WI38 (cell line): ENCODE data around the gene PIGR.

Experiments used
- H3K4me3 ChIP-seq: 2 replicates; pipeline ENCODE4 v1.5.1; 2011; ENCODE audit warnings: low read depth, mild to moderate bottlenecking, control low read depth, low read length
- CTCF ChIP-seq: IDR thresholded peaks from 2 replicates; pipeline ENCODE4 v1.5.1; 2012; ENCODE audit warnings: low read depth, mild to moderate bottlenecking, control low read depth, low read length

PIGR gene

GRCh38 chr1:206970446-206970845, 24.2 kb upstream of the PIGR start, which contains the start of gene FCAMR:
TSS of gene FCAMR (minus strand) at chr1:206970460. CDS start at chr1:206970125, 335 bp downstream.
- no peak within 1 kb of the TSS for H3K4me3 ChIP-seq
- no peak for TF ChIP-seq CTCF

GRCh38 chr1:206969090-206969489, 22.8 kb upstream of the PIGR start:
- no peak overlapping the region for H3K4me3 ChIP-seq
- no peak for TF ChIP-seq CTCF

- H3K4me3 ChIP-seq = no peak overlapping the region
- no peak for TF ChIP-seq CTCF
Measured at GRCh38 chr1:206967096-206967849, 21.0 kb upstream of the PIGR start.

GRCh38 chr1:206965781-206966180, 19.5 kb upstream of the PIGR start:
- no peak for TF ChIP-seq CTCF
- H3K4me3 ChIP-seq = no peak overlapping the region

GRCh38 chr1:206963740-206964139, 17.5 kb upstream of the PIGR start:
- no peak overlapping the region for H3K4me3 ChIP-seq
- TF ChIP-seq CTCF = no peak

GRCh38 chr1:206963119-206963712, 16.9 kb upstream of the PIGR start:
- no peak for TF ChIP-seq CTCF
- H3K4me3 ChIP-seq = no peak overlapping the region

GRCh38 chr1:206962272-206962671, 16.0 kb upstream of the PIGR start:
- no peak for TF ChIP-seq CTCF

More at GRCh38 chr1:206962272-206962671, 16.0 kb upstream of the PIGR start:
- H3K4me3 ChIP-seq = no peak overlapping the region
